ENCODE results near the gene AQP3. TPM values are rescaled to one million over a fixed set of nuclear protein-coding genes. Genes with fewer than 3 reads are reported as not detected.

The AQP3 gene
- total and polyA plus RNA-seq, 9 of the 15 experiments (the other 6 are each of a cell fraction or from before 2014, with no cell fraction given), result 4.2 to 31.5 (median 17.6) TPM

DNA sequence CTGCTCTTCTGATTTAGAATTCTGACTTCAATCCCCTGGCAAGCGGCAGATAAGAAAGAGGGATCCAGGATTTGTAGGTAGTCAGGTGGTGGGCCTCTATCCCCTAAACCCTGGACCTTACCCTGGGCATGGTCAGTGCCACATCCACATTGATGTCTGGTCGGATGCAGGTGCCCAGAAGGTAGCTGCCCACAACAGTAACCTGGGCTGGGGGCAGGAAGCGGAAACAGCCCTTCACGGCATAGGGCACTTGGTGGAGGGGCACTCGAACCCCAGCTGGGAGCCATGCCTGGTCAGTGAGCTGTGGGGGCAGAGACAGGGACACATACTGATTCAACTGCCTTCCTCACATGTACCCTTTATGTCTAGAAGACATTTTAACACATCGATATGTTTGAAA lies 22.5 kb upstream of the AQP3 start (continued):
- TF ChIP-seq CHD1 (IDR thresholded peaks at IDR 0.05; ENCODE audit: low read length) (no peak), ZNF24 (IDR thresholded peaks at IDR 0.05) (no peak), HIVEP1 (CRISPR knock-in tag; IDR thresholded peaks at IDR 0.05) (no peak), ZNF75A (CRISPR knock-in tag; IDR thresholded peaks at IDR 0.05) (no peak), TCF3 (CRISPR knock-in tag; IDR thresholded peaks at IDR 0.05) (no peak), NCOA4 (IDR thresholded peaks at IDR 0.05; ENCODE audit: partially characterized antibody) (no peak), SIN3B (IDR thresholded peaks at IDR 0.05; ENCODE audit: low read depth) (no peak)
- TF ChIP-seq, protein P1, sequence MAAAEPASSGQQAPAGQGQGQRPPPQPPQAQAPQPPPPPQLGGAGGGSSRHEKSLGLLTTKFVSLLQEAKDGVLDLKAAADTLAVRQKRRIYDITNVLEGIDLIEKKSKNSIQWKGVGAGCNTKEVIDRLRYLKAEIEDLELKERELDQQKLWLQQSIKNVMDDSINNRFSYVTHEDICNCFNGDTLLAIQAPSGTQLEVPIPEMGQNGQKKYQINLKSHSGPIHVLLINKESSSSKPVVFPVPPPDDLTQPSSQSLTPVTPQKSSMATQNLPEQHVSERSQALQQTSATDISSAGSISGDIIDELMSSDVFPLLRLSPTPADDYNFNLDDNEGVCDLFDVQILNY (CRISPR knock-in tag; IDR thresholded peaks at IDR 0.05), result no peak
- TF ChIP-seq, protein P2, sequence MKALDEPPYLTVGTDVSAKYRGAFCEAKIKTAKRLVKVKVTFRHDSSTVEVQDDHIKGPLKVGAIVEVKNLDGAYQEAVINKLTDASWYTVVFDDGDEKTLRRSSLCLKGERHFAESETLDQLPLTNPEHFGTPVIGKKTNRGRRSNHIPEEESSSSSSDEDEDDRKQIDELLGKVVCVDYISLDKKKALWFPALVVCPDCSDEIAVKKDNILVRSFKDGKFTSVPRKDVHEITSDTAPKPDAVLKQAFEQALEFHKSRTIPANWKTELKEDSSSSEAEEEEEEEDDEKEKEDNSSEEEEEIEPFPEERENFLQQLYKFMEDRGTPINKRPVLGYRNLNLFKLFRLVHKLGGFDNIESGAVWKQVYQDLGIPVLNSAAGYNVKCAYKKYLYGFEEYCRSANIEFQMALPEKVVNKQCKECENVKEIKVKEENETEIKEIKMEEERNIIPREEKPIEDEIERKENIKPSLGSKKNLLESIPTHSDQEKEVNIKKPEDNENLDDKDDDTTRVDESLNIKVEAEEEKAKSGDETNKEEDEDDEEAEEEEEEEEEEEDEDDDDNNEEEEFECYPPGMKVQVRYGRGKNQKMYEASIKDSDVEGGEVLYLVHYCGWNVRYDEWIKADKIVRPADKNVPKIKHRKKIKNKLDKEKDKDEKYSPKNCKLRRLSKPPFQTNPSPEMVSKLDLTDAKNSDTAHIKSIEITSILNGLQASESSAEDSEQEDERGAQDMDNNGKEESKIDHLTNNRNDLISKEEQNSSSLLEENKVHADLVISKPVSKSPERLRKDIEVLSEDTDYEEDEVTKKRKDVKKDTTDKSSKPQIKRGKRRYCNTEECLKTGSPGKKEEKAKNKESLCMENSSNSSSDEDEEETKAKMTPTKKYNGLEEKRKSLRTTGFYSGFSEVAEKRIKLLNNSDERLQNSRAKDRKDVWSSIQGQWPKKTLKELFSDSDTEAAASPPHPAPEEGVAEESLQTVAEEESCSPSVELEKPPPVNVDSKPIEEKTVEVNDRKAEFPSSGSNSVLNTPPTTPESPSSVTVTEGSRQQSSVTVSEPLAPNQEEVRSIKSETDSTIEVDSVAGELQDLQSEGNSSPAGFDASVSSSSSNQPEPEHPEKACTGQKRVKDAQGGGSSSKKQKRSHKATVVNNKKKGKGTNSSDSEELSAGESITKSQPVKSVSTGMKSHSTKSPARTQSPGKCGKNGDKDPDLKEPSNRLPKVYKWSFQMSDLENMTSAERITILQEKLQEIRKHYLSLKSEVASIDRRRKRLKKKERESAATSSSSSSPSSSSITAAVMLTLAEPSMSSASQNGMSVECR (CRISPR knock-in tag; IDR thresholded peaks at IDR 0.05), result no peak
- TF ChIP-seq, protein P3, sequence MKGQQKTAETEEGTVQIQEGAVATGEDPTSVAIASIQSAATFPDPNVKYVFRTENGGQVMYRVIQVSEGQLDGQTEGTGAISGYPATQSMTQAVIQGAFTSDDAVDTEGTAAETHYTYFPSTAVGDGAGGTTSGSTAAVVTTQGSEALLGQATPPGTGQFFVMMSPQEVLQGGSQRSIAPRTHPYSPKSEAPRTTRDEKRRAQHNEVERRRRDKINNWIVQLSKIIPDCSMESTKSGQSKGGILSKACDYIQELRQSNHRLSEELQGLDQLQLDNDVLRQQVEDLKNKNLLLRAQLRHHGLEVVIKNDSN (CRISPR knock-in tag; IDR thresholded peaks at IDR 0.05), result no peak

All from K562 (cell line).